GM23248 (cell line): Measurements from ENCODE around the gene GRIP2.

Source experiments
- EZH2 ChIP-seq: fragments of 200-600 bp; sonication (generic); IDR thresholded peaks from 2 replicates; pipeline ENCODE4 v1.6.1; 2018; ENCODE audit warnings: antibody characterized with exemption, mild to moderate bottlenecking; ENCODE audit not compliant: insufficient read depth, poor library complexity, severe bottlenecking
- EZH2phosphoT487 ChIP-seq: fragments of 200-600 bp; sonication (generic); IDR thresholded peaks from 2 replicates; pipeline ENCODE4 v1.6.1; 2018; ENCODE audit warnings: antibody characterized with exemption, moderate library complexity, mild to moderate bottlenecking, low read depth; ENCODE audit not compliant: insufficient read depth

DNA sequence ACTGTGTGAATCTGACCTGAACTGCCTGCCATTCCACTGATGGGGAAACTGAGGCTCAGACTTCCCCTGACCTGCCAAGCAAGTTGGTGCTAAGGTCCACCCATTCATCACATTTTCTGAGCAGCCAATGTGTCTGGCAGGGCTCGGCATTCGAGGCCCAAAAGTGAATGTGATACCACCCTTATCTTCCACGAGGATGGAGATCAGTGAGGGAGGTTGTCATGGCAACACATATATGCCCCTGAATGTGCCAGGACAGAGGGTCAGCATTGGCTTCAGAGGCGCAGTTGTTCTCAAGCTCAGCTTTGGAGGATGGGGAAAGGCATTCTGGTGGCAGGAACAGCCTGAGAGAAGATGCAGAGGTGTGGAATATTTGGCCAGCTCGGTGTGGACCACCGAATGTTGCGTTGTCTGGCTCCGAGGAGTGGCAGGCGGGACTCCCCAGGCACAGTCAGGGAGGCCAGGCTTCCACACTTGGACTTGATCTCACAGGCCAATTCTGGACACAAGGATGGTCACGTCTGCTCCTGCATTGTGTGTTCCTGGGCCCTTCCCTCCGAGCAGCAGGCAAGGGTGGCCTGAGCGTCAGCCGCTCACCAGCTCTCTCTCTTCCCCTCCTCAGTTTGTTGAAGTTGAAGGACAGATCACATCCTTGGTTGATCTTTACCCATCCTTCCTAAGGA lies 63.4 kb downstream of the GRIP2 start:
- TF ChIP-seq EZH2 (no peak), EZH2phosphoT487 (no peak)
